ENCODE results near the gene ENGASE. TPM values are rescaled to one million over a fixed set of nuclear protein-coding genes. Genes with fewer than 3 reads are reported as not detected.

The ENGASE gene
- total and polyA plus RNA-seq, 2 of the 4 experiments (the other 2 are of a cell fraction), result 3.9 to 12.1 TPM

DNA sequence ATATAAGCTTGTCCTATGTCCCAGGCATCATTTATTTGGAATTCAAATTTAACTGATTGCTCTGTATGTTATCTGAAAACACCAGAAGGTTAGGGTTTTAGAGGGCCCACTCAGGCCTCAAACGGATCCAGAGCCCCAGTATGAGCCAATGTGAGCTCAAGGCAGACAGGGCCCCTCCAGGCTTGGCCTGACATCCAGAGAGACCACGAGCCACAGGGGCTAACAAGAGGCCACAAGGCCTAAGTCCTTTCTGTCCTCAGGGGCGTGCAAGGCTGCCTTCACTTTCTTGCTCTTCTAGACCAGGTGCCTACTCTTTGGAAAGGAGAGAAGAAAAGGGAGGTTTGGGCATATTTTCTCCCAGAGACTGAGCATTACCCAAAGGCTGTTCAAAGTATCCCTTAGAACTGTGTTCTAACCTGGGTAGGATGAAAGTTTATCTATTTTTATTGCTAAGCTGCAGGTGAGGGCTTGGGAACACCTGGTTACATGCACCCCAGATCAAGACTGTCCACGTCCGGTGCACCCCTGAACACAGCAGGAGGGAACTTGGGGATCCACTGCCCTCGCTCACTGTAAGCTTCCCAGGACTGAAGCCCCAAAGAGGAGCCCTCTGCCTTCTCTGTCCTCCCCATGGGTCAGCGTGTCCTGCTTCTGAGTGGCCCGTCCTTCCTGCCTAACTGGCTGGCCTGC lies 1.5 kb upstream of the ENGASE start (continued):
- TF ChIP-seq CEBPB (IDR thresholded peaks at IDR 0.05; ENCODE audit: low read depth, low read length), result no peak

- Histone ChIP-seq H2BK120ac (ENCODE audit: low read depth, low read length) (no peak overlapping the region), H3K4me3 (ENCODE audit: insufficient read depth, low read depth, low read length) (no peak overlapping the region), H3K9ac (ENCODE audit: low read depth, low read length) (no peak overlapping the region), H4K20me1 (ENCODE audit: insufficient read depth, low read length) (no peaks in the 10 kb centered on the region), H3K4ac (ENCODE audit: low read depth, low read length) (no peak overlapping the region), H2AK9ac (replicated peaks; ENCODE audit: low read depth, low read length, poor library complexity) (no peak overlapping the region), H3K9me1 (ENCODE audit: insufficient read depth, low read length) (no peaks in the 10 kb centered on the region; the same call in 1 of the 2 replicates), H3K23ac (ENCODE audit: low read depth, low read length) (no peak overlapping the region), H4K91ac (ENCODE audit: insufficient read depth, low read depth, low read length) (no peak overlapping the region), H3K4me2 (ENCODE audit: low read depth, low read length) (no peak overlapping the region), H3K18ac (ENCODE audit: low read depth, low read length) (no peak overlapping the region), H3K27me3 (ENCODE audit: control insufficient read depth, insufficient read depth, low read length) (peaks cover 8% of the 10 kb centered on the region), H4K5ac (ENCODE audit: low read depth, low read length) (no peak overlapping the region), H3K79me1 (ENCODE audit: low read depth in 1 of 2, low read length in 2 of 2) (peaks cover 0 to 13% of the 10 kb centered on the region in 2 experiments; a peak in 2 of 4 replicates), H4K8ac (ENCODE audit: low read depth in 2 of 2, low read length in 2 of 2) (no peak overlapping the region), H2BK15ac (ENCODE audit: low read depth, low read length) (no peak overlapping the region), H2AFZ (replicated peaks; ENCODE audit: low read length, poor library complexity) (no peak overlapping the region), H2BK20ac (ENCODE audit: low read depth, low read length) (no peak overlapping the region), H3K56ac (ENCODE audit: extremely low read depth, insufficient read depth, low read length) (no peak overlapping the region), H3K9me3 (ENCODE audit: control insufficient read depth, insufficient read depth, low read length) (no peaks in the 10 kb centered on the region), H3K14ac (replicated peaks; ENCODE audit: low read depth, low read length) (no peak overlapping the region), H3K36me3 (ENCODE audit: control insufficient read depth, insufficient read depth, low read length) (peaks cover 6% of the 10 kb centered on the region; the same call in 1 of the 2 replicates), H3K27ac (ENCODE audit: insufficient read depth, low read length) (no peak overlapping the region), H3K4me1 (ENCODE audit: control insufficient read depth, insufficient read depth, low read length) (0 out of 2 replicates have a peak, but pooled peaks cover 2% of the 10 kb centered on the region), H2AK5ac (ENCODE audit: low read depth, low read length) (no peak overlapping the region), H2BK5ac (ENCODE audit: low read depth, low read length, poor library complexity, severe bottlenecking) (no peak overlapping the region)
- intact Hi-C loops (cut with micrococcal nuclease), result no loop called here
- ChIA-PET CTCF (interaction anchor here (1.4 to 1.6 kb wide), 2 partner anchors 9 kb away, joined by 3 to 6 read pairs; no protein-coding TSS in a partner anchor), POLR2A (ENCODE audit: unreplicated experiment) (interaction anchor here (0.6 kb wide), 1 partner anchor 1004 kb away, joined by 4 read pairs; no protein-coding TSS in a partner anchor)
- 90% methylated on average over 3 of the region's 6 CpGs; no CpG with 5 or more reads in 1 of the 2 experiments for WGBS, 2 experiments (ENCODE audit: extremely low coverage in 2 of 2, insufficient read length in 1 of 2)
- TF ChIP-seq MXI1 (IDR thresholded peaks at IDR 0.05; ENCODE audit: borderline replicate concordance, low read depth, low read length), result no peak
- TF ChIP-seq BHLHE40 (IDR thresholded peaks at IDR 0.05; ENCODE audit: low read depth, low read length), result no peak
- TF ChIP-seq RFX5 (IDR thresholded peaks at IDR 0.05; ENCODE audit: low read depth, low read length), result no peak
- no peak for TF ChIP-seq CHD1 (IDR thresholded peaks at IDR 0.05; ENCODE audit: low read depth, low read length)
- TF ChIP-seq, protein P1, sequence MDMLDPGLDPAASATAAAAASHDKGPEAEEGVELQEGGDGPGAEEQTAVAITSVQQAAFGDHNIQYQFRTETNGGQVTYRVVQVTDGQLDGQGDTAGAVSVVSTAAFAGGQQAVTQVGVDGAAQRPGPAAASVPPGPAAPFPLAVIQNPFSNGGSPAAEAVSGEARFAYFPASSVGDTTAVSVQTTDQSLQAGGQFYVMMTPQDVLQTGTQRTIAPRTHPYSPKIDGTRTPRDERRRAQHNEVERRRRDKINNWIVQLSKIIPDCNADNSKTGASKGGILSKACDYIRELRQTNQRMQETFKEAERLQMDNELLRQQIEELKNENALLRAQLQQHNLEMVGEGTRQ (IDR thresholded peaks at IDR 0.05; ENCODE audit: low read depth, low read length), result no peak
- dilution Hi-C loops (cut with HindIII; ENCODE audit: low sequenced_read_pairs, unreplicated experiment), result no loop called here
- in situ Hi-C loops (cut with MboI; ENCODE audit: low sequenced_read_pairs), result no loop called here
- no TSS peak for BruUV-seq (replicated peaks)
- no peak for ATAC-seq (ENCODE audit: low read depth)
- no peak for DNase-seq
Measured at GRCh38 chr17:79073706-79074088, 927 bp upstream of the ENGASE start.
